ENCODE measurements around the gene ZNF497.
"Not testable (repeated sequence)": the region's sequence is repeated elsewhere in the genome, so short reads cannot be mapped to it uniquely, and the experiment has no call there.

ZNF497 gene

GRCh38 chr19:58310685-58311084 is 51.9 kb downstream of the ZNF497 start:
- not testable (repeated sequence) for DNase-seq (ENCODE audit: low spot score)

GRCh38 chr19:58307736-58308135 is 54.8 kb downstream of the ZNF497 start:
- no peak for DNase-seq (ENCODE audit: low spot score)

GRCh38 chr19:58305932-58306323 is 56.6 kb downstream of the ZNF497 start:
- peak; percentile 6 for DNase-seq (ENCODE audit: low spot score)

GRCh38 chr19:58305065-58305931 is 57.3 kb downstream of the ZNF497 start, which contains the start of gene ERVK3-1:
ERVK3-1 (plus strand) TSS chr19:58305377; CDS start chr19:58312169, 6,792 bp downstream.
- DNase-seq (ENCODE audit: low spot score) = peak; percentile 95

- no peak for DNase-seq (ENCODE audit: low spot score)
Measured at GRCh38 chr19:58304748-58305064, 57.8 kb downstream of the ZNF497 start.

Data from CD4-positive, alpha-beta T cell treated with Interleukin-2 at 100 ng/mL for 4 hours (primary cell).